Chondrocyte (in vitro differentiated cells): ENCODE results near the gene ANXA2. TPM values are rescaled to one million over a fixed set of nuclear protein-coding genes. Genes with fewer than 3 reads are reported as not detected.

Source experiments
- DNase-seq: peaks from one replicate; pipeline ENCODE4 v3.0.0; 2021; ENCODE audit warnings: mixed read lengths, low spot score
- H3K27ac Mint-ChIP-seq: one replicate; pipeline ENCODE4 v1.8.0; 2021; ENCODE audit warnings: mild to moderate bottlenecking, moderate library complexity, mixed read lengths; ENCODE audit not compliant: unreplicated experiment
- H3K27me3 Mint-ChIP-seq: 2 replicates; pipeline ENCODE4 v1.8.0; 2021; ENCODE audit warnings: low read depth, mixed read lengths
- H3K36me3 Mint-ChIP-seq: 2 replicates; pipeline ENCODE4 v1.8.0; 2021; ENCODE audit warnings: low read depth, mixed read lengths
- H3K4me1 Mint-ChIP-seq: 2 replicates; pipeline ENCODE4 v1.8.0; 2021; ENCODE audit warnings: low read depth, mild to moderate bottlenecking, mixed read lengths
- H3K4me3 Mint-ChIP-seq: one replicate; pipeline ENCODE4 v1.8.0; 2021; ENCODE audit warnings: mild to moderate bottlenecking, moderate library complexity, mixed read lengths; ENCODE audit not compliant: unreplicated experiment
- H3K9me3 Mint-ChIP-seq: 2 replicates; pipeline ENCODE4 v1.8.0; 2021; ENCODE audit warnings: low read depth, mixed read lengths
- total RNA-seq: library from RNA; stranded (reverse); gene quantifications from 3 replicates; pipeline ENCODE4 v1.2.1, GENCODE V29; 2021
- TF ChIP-seq, protein P1 (sequence below): fragments of 200-600 bp; sonication (generic); IDR thresholded peaks from 2 replicates; pipeline ENCODE4 v1.5.0; 2021; ENCODE audit warnings: antibody characterized with exemption, mild to moderate bottlenecking, moderate library complexity

ANXA2 gene
- total RNA-seq, 1 donor from 2014 or later: 2,819 TPM

DNA sequence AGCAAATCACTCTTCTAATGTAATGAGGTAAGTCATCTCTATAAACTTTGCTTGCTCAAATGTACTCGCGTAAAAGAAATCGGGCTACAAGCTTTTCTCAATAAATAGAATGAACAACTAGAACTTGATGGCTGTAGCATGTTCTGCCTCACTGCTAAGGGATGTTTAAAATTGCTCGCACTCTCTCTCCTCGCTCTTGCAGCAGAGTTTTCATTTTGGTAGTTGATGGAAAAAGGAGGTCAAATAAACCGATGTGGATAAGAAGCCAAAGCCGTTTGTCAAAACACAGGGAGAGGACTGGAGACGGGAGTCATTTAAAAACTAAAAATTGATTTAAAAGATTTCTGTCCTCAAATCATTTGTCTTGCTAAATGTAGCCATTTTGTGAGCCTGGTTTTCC is 53.3 kb downstream of the ANXA2 start:
- peaks cover 40% of the 10 kb centered on the region for H3K36me3 Mint-ChIP-seq
- peak overlapping the region; percentile 43 for H3K27ac Mint-ChIP-seq
- H3K4me3 Mint-ChIP-seq: no peak overlapping the region
- peaks cover 82% of the 10 kb centered on the region for H3K4me1 Mint-ChIP-seq
- TF ChIP-seq, protein P1, sequence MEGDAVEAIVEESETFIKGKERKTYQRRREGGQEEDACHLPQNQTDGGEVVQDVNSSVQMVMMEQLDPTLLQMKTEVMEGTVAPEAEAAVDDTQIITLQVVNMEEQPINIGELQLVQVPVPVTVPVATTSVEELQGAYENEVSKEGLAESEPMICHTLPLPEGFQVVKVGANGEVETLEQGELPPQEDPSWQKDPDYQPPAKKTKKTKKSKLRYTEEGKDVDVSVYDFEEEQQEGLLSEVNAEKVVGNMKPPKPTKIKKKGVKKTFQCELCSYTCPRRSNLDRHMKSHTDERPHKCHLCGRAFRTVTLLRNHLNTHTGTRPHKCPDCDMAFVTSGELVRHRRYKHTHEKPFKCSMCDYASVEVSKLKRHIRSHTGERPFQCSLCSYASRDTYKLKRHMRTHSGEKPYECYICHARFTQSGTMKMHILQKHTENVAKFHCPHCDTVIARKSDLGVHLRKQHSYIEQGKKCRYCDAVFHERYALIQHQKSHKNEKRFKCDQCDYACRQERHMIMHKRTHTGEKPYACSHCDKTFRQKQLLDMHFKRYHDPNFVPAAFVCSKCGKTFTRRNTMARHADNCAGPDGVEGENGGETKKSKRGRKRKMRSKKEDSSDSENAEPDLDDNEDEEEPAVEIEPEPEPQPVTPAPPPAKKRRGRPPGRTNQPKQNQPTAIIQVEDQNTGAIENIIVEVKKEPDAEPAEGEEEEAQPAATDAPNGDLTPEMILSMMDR: no peak
- DNase-seq: no peak
- no peaks in the 10 kb centered on the region for H3K27me3 Mint-ChIP-seq
- H3K9me3 Mint-ChIP-seq: no peaks in the 10 kb centered on the region

DNA sequence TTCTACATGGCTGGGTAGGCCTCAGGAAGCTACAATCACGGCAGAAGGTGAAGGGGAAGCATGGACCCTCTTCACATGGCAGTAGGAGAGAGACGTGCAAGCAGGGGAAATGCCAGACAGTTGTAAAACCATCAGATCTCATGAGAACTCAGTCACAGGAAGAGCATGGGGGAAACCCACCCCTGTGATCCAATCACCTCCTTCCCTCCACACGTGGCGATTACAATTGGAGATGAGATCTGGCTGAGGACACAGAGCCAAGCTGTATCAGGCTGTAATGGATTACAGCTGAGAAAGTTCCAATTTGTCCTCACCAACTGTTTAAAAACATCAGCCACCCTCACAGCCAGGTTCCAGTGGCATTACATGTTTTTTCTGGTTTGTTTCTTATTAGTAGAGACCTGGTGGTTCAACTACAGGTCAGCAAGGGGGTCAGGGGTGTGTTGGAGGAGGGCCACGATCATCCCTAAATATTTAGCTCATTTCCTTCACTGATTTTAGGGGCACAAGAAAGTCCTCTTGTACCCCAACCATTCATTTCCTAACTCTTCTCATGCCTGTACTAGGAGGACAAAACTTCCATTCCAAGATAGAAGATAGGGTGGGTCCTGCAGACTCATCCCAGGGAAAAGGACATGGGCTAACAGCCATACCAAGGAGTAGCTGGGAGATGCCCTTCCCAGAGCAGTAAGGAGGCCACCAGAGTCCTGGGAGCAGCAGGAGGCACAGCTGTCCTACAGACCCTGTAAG is 54.4 kb downstream of the ANXA2 start:
- Mint-ChIP-seq H3K4me1 (peaks cover 73% of the 10 kb centered on the region), H3K4me3 (no peak overlapping the region), H3K9me3 (no peaks in the 10 kb centered on the region), H3K36me3 (peaks cover 33% of the 10 kb centered on the region), H3K27ac (peak overlapping the region; percentile 79), H3K27me3 (no peaks in the 10 kb centered on the region)
- no peak for DNase-seq
- TF ChIP-seq, protein P1: no peak

GRCh38 chr15:60340207-60340921 is 57.4 kb downstream of the ANXA2 start:
- no peak overlapping the region for H3K4me3 Mint-ChIP-seq
- H3K9me3 Mint-ChIP-seq: no peaks in the 10 kb centered on the region
- H3K27ac Mint-ChIP-seq: peak overlapping the region; percentile 63
- no peak for DNase-seq
- TF ChIP-seq, protein P1: peak; percentile 59
- peaks cover 44% of the 10 kb centered on the region for H3K4me1 Mint-ChIP-seq
- H3K27me3 Mint-ChIP-seq: no peaks in the 10 kb centered on the region
- peaks cover 6% of the 10 kb centered on the region for H3K36me3 Mint-ChIP-seq

GRCh38 chr15:60339236-60339635 is 58.5 kb downstream of the ANXA2 start:
- Mint-ChIP-seq H3K36me3 (no peaks in the 10 kb centered on the region), H3K4me3 (no peak overlapping the region), H3K4me1 (peaks cover 35% of the 10 kb centered on the region), H3K27ac (no peak overlapping the region), H3K9me3 (no peaks in the 10 kb centered on the region), H3K27me3 (no peaks in the 10 kb centered on the region)
- no peak for DNase-seq
- TF ChIP-seq, protein P1: no peak

- H3K27ac Mint-ChIP-seq: no peak overlapping the region
- H3K36me3 Mint-ChIP-seq: no peaks in the 10 kb centered on the region
- DNase-seq: no peak
- TF ChIP-seq, protein P1: no peak
- no peaks in the 10 kb centered on the region for H3K27me3 Mint-ChIP-seq
- no peaks in the 10 kb centered on the region for H3K9me3 Mint-ChIP-seq
- H3K4me3 Mint-ChIP-seq: no peak overlapping the region
- peaks cover 30% of the 10 kb centered on the region for H3K4me1 Mint-ChIP-seq
These were observed 59.0 kb downstream of the ANXA2 start for GRCh38 chr15:60338810-60339209.
